Fibroblast of the aortic adventitia (primary cell): ENCODE measurements around the gene TMIGD2. TPM values are rescaled to one million over a fixed set of nuclear protein-coding genes. Genes with fewer than 3 reads are reported as not detected.
"Not testable (repeated sequence)": the region's sequence is repeated elsewhere in the genome, so short reads cannot be mapped to it uniquely, and the experiment has no call there.

Source experiments
- DNase-seq: peaks from one replicate; pipeline ENCODE4 v3.0.0-alpha.2; 2010; ENCODE audit warnings: low read depth
- H3K4me3 ChIP-seq: 2 replicates; pipeline ENCODE4 v1.5.1; 2011; ENCODE audit warnings: low read depth, mild to moderate bottlenecking, control low read depth, low read length, moderate library complexity
- CTCF ChIP-seq: IDR thresholded peaks from 2 replicates; pipeline ENCODE4 v1.5.1; 2011; ENCODE audit warnings: mild to moderate bottlenecking, low read length, control low read depth, inconsistent platforms; ENCODE audit not compliant: insufficient read depth
- total RNA-seq: library from RNA; depleted of rRNA; stranded (reverse); fragments of >200 nt; gene quantifications from 2 replicates; pipeline ENCODE4 v1.2.3, GENCODE V29; 2012; ENCODE audit warnings: low replicate concordance

The TMIGD2 gene
- total RNA-seq, 1 donor: not detected

DNA sequence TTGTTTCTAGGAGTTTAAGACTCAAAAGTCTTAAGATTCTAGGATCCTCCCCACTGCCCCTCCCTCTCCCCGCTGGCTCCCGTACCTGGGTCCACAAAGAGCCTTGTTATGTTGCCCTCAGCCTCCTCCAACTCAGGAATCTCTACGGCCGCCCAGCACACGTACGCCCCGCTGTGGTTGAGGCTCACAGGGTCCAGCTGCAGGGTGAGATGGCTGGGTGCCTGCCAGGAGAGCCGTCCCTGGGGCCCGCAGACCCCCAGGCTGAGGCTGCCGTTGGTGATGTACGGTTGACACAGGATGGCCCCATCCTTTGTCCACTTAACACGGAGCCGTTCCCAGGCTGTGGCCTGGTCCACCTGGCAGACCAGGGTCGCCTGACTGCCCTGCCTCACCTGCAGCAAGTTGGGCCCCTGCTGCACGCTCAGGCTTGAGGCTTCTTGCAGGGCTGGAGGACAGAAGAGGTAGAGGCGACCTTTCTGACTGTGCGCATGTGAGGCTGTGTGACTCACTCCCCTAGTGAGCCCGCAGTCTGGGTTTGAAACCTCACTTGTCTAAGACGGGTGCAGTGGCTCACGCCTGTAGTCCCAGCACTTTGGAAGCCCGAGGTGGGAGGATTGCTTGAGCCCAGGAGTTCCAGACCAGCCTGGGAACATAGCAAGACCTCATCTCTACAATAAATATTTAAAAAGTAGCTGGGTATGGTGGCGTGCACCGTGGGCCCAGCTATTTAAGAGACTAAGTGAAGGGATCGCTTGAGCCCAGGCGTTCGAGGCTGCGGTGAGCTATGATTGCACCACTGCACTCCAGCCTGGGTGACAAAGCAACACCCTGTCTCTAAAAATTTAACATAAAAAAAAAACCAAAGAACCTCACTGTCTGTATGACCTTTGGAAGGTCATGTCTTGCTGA is 4.0 kb downstream of the TMIGD2 start:
- no peak for TF ChIP-seq CTCF
- no peak overlapping the region for H3K4me3 ChIP-seq
- no peak for DNase-seq

GRCh38 chr19:4295972-4296771 is 6.0 kb downstream of the TMIGD2 start:
- TF ChIP-seq CTCF: no peak
- no peak for DNase-seq
- H3K4me3 ChIP-seq: no peak overlapping the region

DNA sequence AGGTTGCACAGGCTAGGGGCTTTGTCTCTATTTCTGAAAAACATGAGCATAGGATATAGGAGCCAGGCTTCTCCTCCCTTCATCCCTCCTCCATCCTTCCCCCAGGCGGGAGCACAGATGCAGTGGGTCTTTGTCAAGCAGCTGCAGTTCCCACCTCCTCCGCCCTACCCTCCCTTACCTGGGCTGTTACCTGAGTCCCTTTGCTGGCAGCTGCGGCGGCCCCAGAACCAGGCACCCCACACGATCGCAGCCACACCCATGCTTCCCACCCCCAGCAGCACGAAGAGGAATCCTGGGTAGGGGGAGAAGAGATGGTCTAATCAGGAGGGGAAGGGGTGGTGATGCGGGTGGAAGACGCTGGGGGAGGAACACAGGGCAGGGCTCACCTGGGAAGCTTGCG is 7.8 kb downstream of the TMIGD2 start:
- no peak for TF ChIP-seq CTCF
- no peak for DNase-seq
- H3K4me3 ChIP-seq: no peak overlapping the region

- no peak for DNase-seq
- H3K4me3 ChIP-seq: no peak overlapping the region
- no peak for TF ChIP-seq CTCF
Measured at GRCh38 chr19:4292515-4292914, 9.7 kb downstream of the TMIGD2 start.

GRCh38 chr19:4291184-4291732 is 10.9 kb downstream of the TMIGD2 start:
- no peak overlapping the region for H3K4me3 ChIP-seq
- TF ChIP-seq CTCF: no peak
- no peak for DNase-seq

DNA sequence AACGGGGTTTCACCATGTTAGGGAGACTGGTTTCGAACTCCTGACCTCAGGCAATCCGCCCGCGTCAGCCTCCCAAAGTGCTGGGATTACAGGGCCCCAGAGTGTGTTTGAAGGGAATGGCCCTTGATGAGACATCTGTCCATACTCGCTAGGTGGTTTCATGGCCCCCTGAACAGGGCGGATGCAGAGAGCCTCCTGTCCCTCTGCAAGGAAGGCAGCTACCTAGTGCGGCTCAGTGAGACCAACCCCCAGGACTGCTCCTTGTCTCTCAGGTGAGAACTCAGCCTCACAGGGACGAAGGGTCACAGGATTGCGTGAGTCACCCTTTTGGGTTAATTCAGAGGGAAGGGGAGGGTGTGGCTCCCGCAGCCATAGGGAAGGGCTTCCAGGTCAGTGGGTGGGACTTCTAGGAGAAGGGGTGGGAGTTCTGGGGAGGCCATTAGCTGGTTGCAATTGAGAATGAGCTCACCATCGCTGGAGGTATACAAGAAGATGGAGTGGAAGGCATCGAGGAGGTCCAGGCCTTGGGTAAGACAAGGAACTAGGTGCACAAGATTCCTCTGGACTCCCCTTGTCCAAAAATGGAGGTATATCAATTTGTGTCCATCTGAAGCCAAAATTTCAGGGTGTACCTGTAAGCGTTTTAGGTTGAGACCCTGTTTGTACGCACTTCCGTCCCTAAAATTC is 14.0 kb downstream of the TMIGD2 start:
- TF ChIP-seq CTCF: no peak
- no peak overlapping the region for H3K4me3 ChIP-seq
- DNase-seq: no peak

DNA sequence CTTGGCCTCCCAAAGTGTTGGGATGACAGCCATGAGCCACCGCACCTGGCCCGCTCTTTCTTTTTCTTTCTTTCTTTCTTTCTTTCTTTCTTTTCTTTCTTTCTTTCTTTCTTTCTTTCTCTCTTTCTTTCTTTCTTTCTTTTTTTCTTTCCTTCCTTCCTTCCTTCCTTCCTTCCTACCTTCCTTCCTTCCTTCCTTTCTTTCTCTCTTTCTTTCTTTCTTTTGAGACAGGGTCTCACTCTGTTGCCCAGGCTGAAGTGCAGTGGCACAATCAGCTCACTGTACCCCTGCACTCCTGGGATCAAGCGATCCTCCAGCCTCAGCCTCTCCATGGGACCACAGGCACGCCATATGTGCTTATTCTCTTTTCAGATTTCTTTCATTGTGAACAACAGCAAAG is 16.0 kb downstream of the TMIGD2 start:
- DNase-seq, H3K4me3 ChIP-seq: not testable (repeated sequence)
